ENCODE data around the gene PLXNA3. TPM values are rescaled to one million over a fixed set of nuclear protein-coding genes. Genes with fewer than 3 reads are reported as not detected.

PLXNA3 gene
- total RNA-seq, 4 donors from 2014 or later = 38.0 to 54.6 (median 48.4) TPM

GRCh38 chrX:154430916-154431315 lies 27.2 kb upstream of the PLXNA3 start:
- TF ChIP-seq CTCF (IDR thresholded peaks at IDR 0.05) (no peak), POLR2A (IDR thresholded peaks at IDR 0.05) (no peak)
- Histone ChIP-seq H3K4me1 (peaks cover 0 to 15% (median 0%) of the 10 kb centered on the region in 4 donors), H3K27ac (peak overlapping the region in 2 of 4 donors; percentile 17 to 30), H3K4me3 (no peak overlapping the region), H3K36me3 (peaks cover 0 to 17% (median 0%) of the 10 kb centered on the region in 3 donors), H3K27me3 (no peaks in the 10 kb centered on the region), H3K9me3 (no peaks in the 10 kb centered on the region)
- DNase-seq = no peak

GRCh38 chrX:154431341-154431740 lies 26.7 kb upstream of the PLXNA3 start:
- H3K36me3 ChIP-seq = peaks cover 0 to 17% (median 0%) of the 10 kb centered on the region in 3 donors

GRCh38 chrX:154432210-154432609 lies 25.9 kb upstream of the PLXNA3 start:
- H3K27me3 ChIP-seq = no peaks in the 10 kb centered on the region
- H3K4me3 ChIP-seq = no peak overlapping the region
- no peak for DNase-seq
- TF ChIP-seq CTCF (IDR thresholded peaks at IDR 0.05) = no peak
- TF ChIP-seq POLR2A (IDR thresholded peaks at IDR 0.05) = no peak
- H3K4me1 ChIP-seq = peaks cover 0 to 15% (median 0%) of the 10 kb centered on the region in 4 donors
- no peak overlapping the region for H3K27ac ChIP-seq
- no peaks in the 10 kb centered on the region for H3K9me3 ChIP-seq
- peaks cover 0 to 17% (median 0%) of the 10 kb centered on the region in 3 donors for H3K36me3 ChIP-seq

More at GRCh38 chrX:154431341-154431740, 26.7 kb upstream of the PLXNA3 start:
- no peak for DNase-seq
- Histone ChIP-seq H3K4me1 (peaks cover 0 to 15% (median 0%) of the 10 kb centered on the region in 4 donors), H3K27me3 (no peaks in the 10 kb centered on the region), H3K9me3 (no peaks in the 10 kb centered on the region), H3K4me3 (no peak overlapping the region), H3K27ac (peak overlapping the region in 2 of 4 donors; percentile 17 to 30)
- TF ChIP-seq POLR2A (IDR thresholded peaks at IDR 0.05) = no peak
- TF ChIP-seq CTCF (IDR thresholded peaks at IDR 0.05) = no peak

- no peaks in the 10 kb centered on the region for H3K27me3 ChIP-seq
- no peak overlapping the region for H3K27ac ChIP-seq
- H3K36me3 ChIP-seq = peaks cover 0 to 17% (median 0%) of the 10 kb centered on the region in 3 donors
- DNase-seq = no peak
- no peak for TF ChIP-seq POLR2A (IDR thresholded peaks at IDR 0.05)
- no peak for TF ChIP-seq CTCF (IDR thresholded peaks at IDR 0.05)
- no peak overlapping the region for H3K4me3 ChIP-seq
- H3K4me1 ChIP-seq = peaks cover 0 to 20% (median 0%) of the 10 kb centered on the region in 4 donors
- no peaks in the 10 kb centered on the region for H3K9me3 ChIP-seq
These were observed 24.5 kb upstream of the PLXNA3 start for GRCh38 chrX:154433605-154434004.

GRCh38 chrX:154434394-154435168 lies 23.5 kb upstream of the PLXNA3 start:
- Histone ChIP-seq H3K4me1 (peaks cover 0 to 18% (median 0%) of the 10 kb centered on the region in 4 donors), H3K27ac (no peak overlapping the region), H3K36me3 (peaks cover 0 to 17% (median 0%) of the 10 kb centered on the region in 3 donors), H3K4me3 (no peak overlapping the region), H3K27me3 (no peaks in the 10 kb centered on the region), H3K9me3 (no peaks in the 10 kb centered on the region)
- TF ChIP-seq POLR2A (IDR thresholded peaks at IDR 0.05) (no peak), CTCF (IDR thresholded peaks at IDR 0.05) (no peak)
- DNase-seq = no peak

Data from Peyer's patch (tissue), 4 donors.